SK-N-SH (cell line): ENCODE measurements around the gene ABHD1. TPM values are rescaled to one million over a fixed set of nuclear protein-coding genes. Genes with fewer than 3 reads are reported as not detected.

Source experiments
- CTCF ChIA-PET: fragments of 300-600, 350-600 bp; formaldehyde crosslinking; extraction: SDS; loops from one replicate; lab custom pipeline; 2021; lab: Yijun Ruan, JAX
- POLR2A ChIA-PET: fragments of 350-600 bp; sonication (Branson Sonifier 250); formaldehyde crosslinking; extraction: SDS; loops from one replicate; lab custom pipeline; 2020; ENCODE audit warnings: antibody characterized with exemption, inconsistent platforms; lab: Yijun Ruan, JAX
- DNase-seq: peaks from one replicate; pipeline ENCODE4 v3.0.0; 2012
- H2AFZ ChIP-seq: fragments of 200-600 bp; sonication (generic); 2 replicates; pipeline ENCODE4 v1.8.1; 2016; ENCODE audit warnings: antibody characterized with exemption, mild to moderate bottlenecking, low read depth
- H3F3A ChIP-seq: fragments of 200-600 bp; sonication (generic); replicated peaks from 2 replicates; pipeline ENCODE3; 2016; ENCODE audit warnings: antibody characterized with exemption, mild to moderate bottlenecking; ENCODE audit not compliant: insufficient read depth
- H3K27ac ChIP-seq, 2 experiments: fragments of 200-500 bp in 1 of 2; fragments of 200-600 bp in 1 of 2; sonication (Bioruptor generic) in 1 of 2; sonication (generic), shearing (Covaris generic) in 1 of 2; 2 replicates each; pipeline versions ENCODE4 v1.5.1 to v1.6.1; 2014 to 2016; ENCODE audit warnings: low read depth in 2 of 2, inconsistent platforms in 1 of 2, low read length in 1 of 2, mild to moderate bottlenecking in 1 of 2, mixed read lengths in 1 of 2
- H3K27me3 ChIP-seq: fragments of 200-600 bp; sonication (generic), shearing (Covaris generic); 2 replicates; pipeline ENCODE4 v1.6.1; 2016; ENCODE audit warnings: mixed run types; ENCODE audit not compliant: insufficient read depth
- H3K36me3 ChIP-seq, 2 experiments: fragments of 200-500 bp in 1 of 2; fragments of 200-600 bp in 1 of 2; sonication (Bioruptor generic) in 1 of 2; sonication (generic) in 1 of 2; replicated peaks in 1 of 2; 2 replicates each; pipeline versions ENCODE3 to v1.5.1; 2014 to 2016; ENCODE audit warnings: low read length in 1 of 2, mild to moderate bottlenecking in 1 of 2; ENCODE audit not compliant: insufficient read depth in 2 of 2, control insufficient read depth in 1 of 2
- H3K4me1 ChIP-seq, 2 experiments: fragments of 200-500 bp in 1 of 2; fragments of 200-600 bp in 1 of 2; sonication (Bioruptor generic) in 1 of 2; sonication (generic), shearing (Covaris generic) in 1 of 2; 2 replicates each; pipeline versions ENCODE4 v1.5.1 to v1.6.1; 2014 to 2016; ENCODE audit warnings: low read depth in 1 of 2, low read length in 1 of 2, mixed run types in 1 of 2; ENCODE audit not compliant: insufficient read depth in 2 of 2, control insufficient read depth in 1 of 2
- H3K4me2 ChIP-seq: fragments of 200-600 bp; sonication (generic), shearing (Covaris generic); 2 replicates; pipeline ENCODE4 v1.6.1; 2017; ENCODE audit warnings: mixed run types
- H3K4me3 ChIP-seq, 2 experiments: fragments of 200-500 bp in 1 of 2; fragments of 200-600 bp in 1 of 2; sonication (Bioruptor generic) in 1 of 2; sonication (generic), shearing (Covaris generic) in 1 of 2; 2 replicates each; pipeline versions ENCODE4 v1.5.1 to v1.8.1; 2014 to 2016; ENCODE audit warnings: low read depth in 2 of 2, inconsistent platforms in 1 of 2, low read length in 1 of 2, mild to moderate bottlenecking in 1 of 2, mixed read lengths in 1 of 2, moderate library complexity in 1 of 2
- H3K79me2 ChIP-seq: fragments of 200-600 bp; sonication (generic); 2 replicates; pipeline ENCODE4 v1.8.1; 2017; ENCODE audit warnings: mild to moderate bottlenecking; ENCODE audit not compliant: insufficient read depth
- H3K9ac ChIP-seq: fragments of 200-600 bp; sonication (generic); 2 replicates; pipeline ENCODE4 v1.6.1; 2017; ENCODE audit warnings: mixed run types
- H3K9me2 ChIP-seq: fragments of 200-600 bp; sonication (generic); 2 replicates; pipeline ENCODE4 v1.6.1; 2017; ENCODE audit warnings: mixed run types
- H3K9me3 ChIP-seq: fragments of 200-600 bp; sonication (generic); 2 replicates; pipeline ENCODE4 v1.6.1; 2017; ENCODE audit warnings: mixed run types, mild to moderate bottlenecking, moderate library complexity
- H4K20me1 ChIP-seq: fragments of 200-600 bp; sonication (generic); 2 replicates; pipeline ENCODE4 v1.6.1; 2017; ENCODE audit warnings: mild to moderate bottlenecking, mixed run types; ENCODE audit not compliant: insufficient read depth
- CHD2 ChIP-seq: fragments of 150-350 bp; IDR thresholded peaks from 2 replicates; pipeline ENCODE4 v1.6.1; 2018; ENCODE audit warnings: low read length; ENCODE audit not compliant: partially characterized antibody
- CTCF ChIP-seq: fragments of 200-600 bp; sonication (generic); IDR thresholded peaks from 2 replicates; pipeline ENCODE4 v1.6.1; 2017; ENCODE audit warnings: antibody characterized with exemption, mild to moderate bottlenecking, moderate library complexity
- ELF1 ChIP-seq: IDR thresholded peaks from 2 replicates; pipeline ENCODE4 v1.4.0; 2012
- EP300 ChIP-seq, 2 experiments: IDR thresholded peaks; 2 replicates each; pipeline versions ENCODE4 v1.4.0 to v1.6.1; 2012; ENCODE audit warnings: borderline replicate concordance in 1 of 2, low read depth in 1 of 2, low read length in 1 of 2
- FOXJ3 ChIP-seq: sonication (generic); formaldehyde crosslinking; IDR thresholded peaks from 2 replicates; pipeline ENCODE4 v1.5.1; 2020; ENCODE audit warnings: mild to moderate bottlenecking, missing genetic modification reagents
- GABPA ChIP-seq: IDR thresholded peaks from 2 replicates; pipeline ENCODE4 v1.4.0; 2012; ENCODE audit warnings: low read depth, mild to moderate bottlenecking
- GATA2 ChIP-seq: sonication (generic); formaldehyde crosslinking; IDR thresholded peaks from 2 replicates; pipeline ENCODE4 v1.5.0; 2020; ENCODE audit warnings: mild to moderate bottlenecking, missing genetic modification reagents
- JUND ChIP-seq: IDR thresholded peaks from 2 replicates; pipeline ENCODE4 v1.4.0; 2012
- MAX ChIP-seq: IDR thresholded peaks from 2 replicates; pipeline ENCODE4 v1.4.0; 2012; ENCODE audit warnings: low read depth
- MEF2A ChIP-seq: IDR thresholded peaks from 2 replicates; pipeline ENCODE4 v1.4.0; 2012; ENCODE audit warnings: low read depth, borderline replicate concordance
- MXI1 ChIP-seq: IDR thresholded peaks from 2 replicates; pipeline ENCODE4 v1.6.1; 2012; ENCODE audit warnings: mild to moderate bottlenecking, low read depth, low read length, improper control_type of control experiment
- NFIC ChIP-seq: IDR thresholded peaks from 2 replicates; pipeline ENCODE4 v1.4.0; 2012; ENCODE audit warnings: borderline replicate concordance
- NRF1 ChIP-seq: IDR thresholded peaks from 2 replicates; pipeline ENCODE4 v1.6.1; 2012; ENCODE audit warnings: low read depth, mild to moderate bottlenecking, low read length
- PBX3 ChIP-seq: IDR thresholded peaks from 2 replicates; pipeline ENCODE4; 2012
- POLR2AphosphoS5 ChIP-seq: IDR thresholded peaks from 2 replicates; pipeline ENCODE4 v1.6.1; 2012; ENCODE audit warnings: low read depth, low read length
- RAD21 ChIP-seq: IDR thresholded peaks from 2 replicates; pipeline ENCODE4 v1.6.1; 2012; ENCODE audit warnings: mild to moderate bottlenecking, low read length
- RCOR1 ChIP-seq: fragments of 150-350 bp; IDR thresholded peaks from 2 replicates; pipeline ENCODE4 v1.6.1; 2017; ENCODE audit warnings: antibody characterized with exemption, low read length
- RFX5 ChIP-seq: IDR thresholded peaks from 2 replicates; pipeline ENCODE4 v1.6.1; 2012; ENCODE audit warnings: mild to moderate bottlenecking, improper control_type of control experiment, low read length
- SIN3A ChIP-seq: IDR thresholded peaks from 2 replicates; pipeline ENCODE4 v1.6.1; 2012; ENCODE audit warnings: low read depth, mild to moderate bottlenecking, low read length, moderate library complexity, borderline replicate concordance
- SMC3 ChIP-seq: IDR thresholded peaks from 2 replicates; pipeline ENCODE4 v1.6.1; 2012; ENCODE audit warnings: low read depth, low read length, improper control_type of control experiment
- TAF1 ChIP-seq: IDR thresholded peaks from 2 replicates; pipeline ENCODE4 v1.6.1; 2012; ENCODE audit warnings: low read depth, mild to moderate bottlenecking, low read length, moderate library complexity, borderline replicate concordance
- TCF12 ChIP-seq: IDR thresholded peaks from 2 replicates; pipeline ENCODE4 v1.4.0; 2012
- TEAD4 ChIP-seq: IDR thresholded peaks from 2 replicates; pipeline ENCODE4 v1.4.0; 2012; ENCODE audit warnings: mild to moderate bottlenecking, borderline replicate concordance; ENCODE audit not compliant: insufficient read depth
- YY1 ChIP-seq: IDR thresholded peaks from 2 replicates; pipeline ENCODE4 v1.4.0; 2012; ENCODE audit warnings: low read depth, mild to moderate bottlenecking
- whole genome bisulfite sequencing: methylation state at CpG from one replicate; pipeline ENCODE4 v1.1.6; 2017; ENCODE audit warnings: low lambda C conversion rate; 5-methylcytosine and 5-hydroxymethylcytosine counted together
- polyA plus RNA-seq, 3 experiments: library from polyadenylated mRNA; depleted of rRNA; stranded (reverse); fragments of >200 nt; gene quantifications; 2 replicates each; pipeline ENCODE4 v1.2.3, GENCODE V29; 2012
- TF ChIP-seq, protein P1 (sequence below): fragments of 150-350 bp; IDR thresholded peaks from 2 replicates; pipeline ENCODE4 v1.6.1; 2017; ENCODE audit warnings: antibody characterized with exemption, low read length, low read depth, borderline replicate concordance
- TF ChIP-seq, protein P2 (sequence below): fragments of 150-350 bp; IDR thresholded peaks from 2 replicates; pipeline ENCODE4 v1.6.1; 2016; ENCODE audit warnings: mild to moderate bottlenecking, low read depth, low read length
- TF ChIP-seq, protein P3 (sequence below): IDR thresholded peaks from 2 replicates; pipeline ENCODE4 v1.4.0; 2012; ENCODE audit warnings: low read depth, borderline replicate concordance

ABHD1 gene
- polyA plus RNA-seq (2012; rRNA removed) = 3.3 and 4.1 TPM in 2 replicates
- polyA plus RNA-seq (2012; cell fraction: cytosol; rRNA removed) = 1.1 and 1.4 TPM in 2 replicates
- 7.7 and 8.6 TPM in 2 replicates for polyA plus RNA-seq (2012; cell fraction: nucleus; rRNA removed)

- Histone ChIP-seq H3K4me3 (peak within 1 kb of the TSS; percentile 54 to 59), H3K4me2 (peak within 1 kb of the TSS; percentile 59), H3K9ac (no peak within 1 kb of the TSS), H3F3A (peaks cover 3% of the 10 kb centered on the region), H3K27me3 (no peaks in the 10 kb centered on the region), H3K4me1 (peaks cover 0 to 18% of the 10 kb centered on the region in 2 experiments; a peak in 1 of 4 replicates), H3K9me3 (no peaks in the 10 kb centered on the region), H4K20me1 (no peaks in the 10 kb centered on the region), H3K79me2 (no peaks in the 10 kb centered on the region), H3K9me2 (no peaks in the 10 kb centered on the region), H3K27ac (peak within 1 kb of the TSS in 1 of 2 experiments; percentile 64; a peak in 1 of 4 replicates), H2AFZ (peak within 1 kb of the TSS; percentile 94), H3K36me3 (no peaks in the 10 kb centered on the region)
- CTCF ChIA-PET = interaction anchor here (0.7 to 2.5 kb wide), 18 partner anchors 8 to 235 kb away, joined by 3 to 20 read pairs (median 4); partner anchors contain the start of genes KHK and PREB
- TF ChIP-seq SMC3 (no peak), PBX3 (no peak), YY1 (peak; percentile 91), FOXJ3 (CRISPR knock-in tag) (no peak), ELF1 (no peak), NFIC (no peak), TAF1 (peak; percentile 3; the same call in 1 of the 2 replicates), EP300 (IDR thresholded peaks at IDR 0.05; ENCODE audit: borderline replicate concordance in 1 of 2, low read depth in 1 of 2, low read length in 1 of 2) (no peak), RFX5 (no peak), GABPA (no peak), GATA2 (no peak), MEF2A (no peak), MXI1 (peak; percentile 91), POLR2AphosphoS5 (peak; percentile 53), SIN3A (no peak), RAD21 (no peak), TEAD4 (no peak), JUND (no peak), MAX (no peak), RCOR1 (no peak), NRF1 (peak; percentile 34), CHD2 (no peak), CTCF (no peak), TCF12 (no peak)
- TF ChIP-seq, protein P1, sequence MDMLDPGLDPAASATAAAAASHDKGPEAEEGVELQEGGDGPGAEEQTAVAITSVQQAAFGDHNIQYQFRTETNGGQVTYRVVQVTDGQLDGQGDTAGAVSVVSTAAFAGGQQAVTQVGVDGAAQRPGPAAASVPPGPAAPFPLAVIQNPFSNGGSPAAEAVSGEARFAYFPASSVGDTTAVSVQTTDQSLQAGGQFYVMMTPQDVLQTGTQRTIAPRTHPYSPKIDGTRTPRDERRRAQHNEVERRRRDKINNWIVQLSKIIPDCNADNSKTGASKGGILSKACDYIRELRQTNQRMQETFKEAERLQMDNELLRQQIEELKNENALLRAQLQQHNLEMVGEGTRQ = no peak
- TF ChIP-seq, protein P2, sequence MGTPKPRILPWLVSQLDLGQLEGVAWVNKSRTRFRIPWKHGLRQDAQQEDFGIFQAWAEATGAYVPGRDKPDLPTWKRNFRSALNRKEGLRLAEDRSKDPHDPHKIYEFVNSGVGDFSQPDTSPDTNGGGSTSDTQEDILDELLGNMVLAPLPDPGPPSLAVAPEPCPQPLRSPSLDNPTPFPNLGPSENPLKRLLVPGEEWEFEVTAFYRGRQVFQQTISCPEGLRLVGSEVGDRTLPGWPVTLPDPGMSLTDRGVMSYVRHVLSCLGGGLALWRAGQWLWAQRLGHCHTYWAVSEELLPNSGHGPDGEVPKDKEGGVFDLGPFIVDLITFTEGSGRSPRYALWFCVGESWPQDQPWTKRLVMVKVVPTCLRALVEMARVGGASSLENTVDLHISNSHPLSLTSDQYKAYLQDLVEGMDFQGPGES = no peak
- TF ChIP-seq, protein P3, sequence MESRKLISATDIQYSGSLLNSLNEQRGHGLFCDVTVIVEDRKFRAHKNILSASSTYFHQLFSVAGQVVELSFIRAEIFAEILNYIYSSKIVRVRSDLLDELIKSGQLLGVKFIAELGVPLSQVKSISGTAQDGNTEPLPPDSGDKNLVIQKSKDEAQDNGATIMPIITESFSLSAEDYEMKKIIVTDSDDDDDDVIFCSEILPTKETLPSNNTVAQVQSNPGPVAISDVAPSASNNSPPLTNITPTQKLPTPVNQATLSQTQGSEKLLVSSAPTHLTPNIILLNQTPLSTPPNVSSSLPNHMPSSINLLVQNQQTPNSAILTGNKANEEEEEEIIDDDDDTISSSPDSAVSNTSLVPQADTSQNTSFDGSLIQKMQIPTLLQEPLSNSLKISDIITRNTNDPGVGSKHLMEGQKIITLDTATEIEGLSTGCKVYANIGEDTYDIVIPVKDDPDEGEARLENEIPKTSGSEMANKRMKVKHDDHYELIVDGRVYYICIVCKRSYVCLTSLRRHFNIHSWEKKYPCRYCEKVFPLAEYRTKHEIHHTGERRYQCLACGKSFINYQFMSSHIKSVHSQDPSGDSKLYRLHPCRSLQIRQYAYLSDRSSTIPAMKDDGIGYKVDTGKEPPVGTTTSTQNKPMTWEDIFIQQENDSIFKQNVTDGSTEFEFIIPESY = no peak
- POLR2A ChIA-PET = interaction anchor here (0.6 to 2.1 kb wide), 7 partner anchors 10 to 51 kb away, joined by 3 to 18 read pairs (median 5); partner anchors contain the start of genes KHK, OST4 and PREB
- 8% methylated on average over 27 of the region's 47 CpGs for WGBS
- peak; percentile 94 for DNase-seq
Observed at GRCh38 chr2:27123302-27124150, at the start of gene ABHD1. Gene ABHD1 (plus strand): TSS chr2:27123815. CDS start chr2:27123949, 134 bp downstream.
